ENCODE measurements around the gene PTPRH. TPM values are rescaled to one million over a fixed set of nuclear protein-coding genes. Genes with fewer than 3 reads are reported as not detected.

Gene PTPRH
- total and polyA plus RNA-seq, 2 donors (not counting 1 experiment from before 2014, with no cell fraction given): not detected

DNA sequence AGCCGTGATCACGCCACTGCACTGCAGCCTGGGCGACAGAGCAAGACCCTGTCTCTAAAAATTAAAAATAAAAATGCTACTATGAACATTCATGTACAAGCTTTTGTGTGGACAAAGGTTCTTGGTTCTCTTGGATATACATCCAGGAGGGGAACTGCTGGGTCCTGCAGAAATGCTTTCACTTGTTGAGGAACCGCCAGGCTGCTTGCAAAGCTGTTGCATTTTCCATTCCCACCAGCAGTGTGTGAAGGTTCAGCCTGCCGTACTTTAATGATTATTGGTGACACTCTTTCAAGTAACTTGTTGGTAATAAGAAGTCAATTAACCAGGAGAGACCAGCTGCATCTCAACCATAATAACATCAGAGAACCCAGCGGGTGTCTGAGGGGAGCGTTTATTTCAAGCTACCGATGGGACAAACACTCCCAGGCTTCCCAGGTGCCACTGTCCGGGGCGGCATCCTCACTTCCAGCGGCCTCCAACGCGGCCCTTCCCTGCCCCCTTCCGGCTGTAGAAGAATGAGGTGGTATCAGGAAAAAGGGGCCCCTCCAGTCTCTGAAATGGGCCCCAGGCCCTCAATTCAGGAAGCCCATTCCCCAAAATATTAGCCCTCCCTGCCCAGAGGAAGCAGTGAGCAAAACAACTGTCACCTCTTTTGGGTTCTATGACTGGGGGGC lies 76.7 kb downstream of the PTPRH start:
- Histone ChIP-seq H3K27me3 (replicated peaks in 1 of 4; ENCODE audit: control extremely low read depth in 1 of 4, control insufficient read depth in 3 of 4, insufficient read depth in 4 of 4, low read length in 3 of 4) (peaks cover 0 to 45% (median 13%) of the 10 kb centered on the region in 4 experiments), H3K9ac (ENCODE audit: low read length) (no peak overlapping the region), H3K27ac (ENCODE audit: low read length in 2 of 2) (no peak overlapping the region), H3K79me2 (ENCODE audit: control insufficient read depth, insufficient read depth, low read length) (no peaks in the 10 kb centered on the region), H3K4me1 (ENCODE audit: control insufficient read depth in 2 of 2, insufficient read depth in 2 of 2, low read length in 2 of 2) (peaks cover 0 to 4% of the 10 kb centered on the region in 2 donors), H4K20me1 (ENCODE audit: control insufficient read depth, insufficient read depth, low read length, poor library complexity, severe bottlenecking) (no peaks in the 10 kb centered on the region), H3K4me3 (ENCODE audit: control extremely low read depth in 1 of 5, extremely low read depth in 1 of 5, insufficient read depth in 1 of 5, low read depth in 2 of 5, low read length in 4 of 5) (no peak overlapping the region), H2AFZ (ENCODE audit: insufficient read depth, low read depth, low read length, poor library complexity, severe bottlenecking) (no peak overlapping the region), H3K4me2 (replicated peaks; ENCODE audit: low read depth, low read length, poor library complexity, severe bottlenecking) (no peak overlapping the region), H3K36me3 (replicated peaks in 1 of 2; ENCODE audit: control extremely low read depth in 1 of 2, control insufficient read depth in 1 of 2, extremely low read depth in 1 of 2, insufficient read depth in 2 of 2, low read length in 1 of 2) (no peaks in the 10 kb centered on the region), H3K9me3 (ENCODE audit: control extremely low read depth in 1 of 3, control insufficient read depth in 2 of 3, insufficient read depth in 1 of 3, low read length in 2 of 3) (no peaks in the 10 kb centered on the region)
- ATAC-seq (ENCODE audit: low read depth): no peak
- TF ChIP-seq, protein P1, sequence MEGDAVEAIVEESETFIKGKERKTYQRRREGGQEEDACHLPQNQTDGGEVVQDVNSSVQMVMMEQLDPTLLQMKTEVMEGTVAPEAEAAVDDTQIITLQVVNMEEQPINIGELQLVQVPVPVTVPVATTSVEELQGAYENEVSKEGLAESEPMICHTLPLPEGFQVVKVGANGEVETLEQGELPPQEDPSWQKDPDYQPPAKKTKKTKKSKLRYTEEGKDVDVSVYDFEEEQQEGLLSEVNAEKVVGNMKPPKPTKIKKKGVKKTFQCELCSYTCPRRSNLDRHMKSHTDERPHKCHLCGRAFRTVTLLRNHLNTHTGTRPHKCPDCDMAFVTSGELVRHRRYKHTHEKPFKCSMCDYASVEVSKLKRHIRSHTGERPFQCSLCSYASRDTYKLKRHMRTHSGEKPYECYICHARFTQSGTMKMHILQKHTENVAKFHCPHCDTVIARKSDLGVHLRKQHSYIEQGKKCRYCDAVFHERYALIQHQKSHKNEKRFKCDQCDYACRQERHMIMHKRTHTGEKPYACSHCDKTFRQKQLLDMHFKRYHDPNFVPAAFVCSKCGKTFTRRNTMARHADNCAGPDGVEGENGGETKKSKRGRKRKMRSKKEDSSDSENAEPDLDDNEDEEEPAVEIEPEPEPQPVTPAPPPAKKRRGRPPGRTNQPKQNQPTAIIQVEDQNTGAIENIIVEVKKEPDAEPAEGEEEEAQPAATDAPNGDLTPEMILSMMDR (IDR thresholded peaks at IDR 0.05): no peak
- no peak for TF ChIP-seq EZH2 (IDR thresholded peaks at IDR 0.05; ENCODE audit: borderline replicate concordance, insufficient read depth, low read depth, low read length, poor library complexity, severe bottlenecking)
- intact Hi-C loops (cut with micrococcal nuclease): no loop called here
- H3K27ac Mint-ChIP-seq: no peak overlapping the region
- DNase-seq: no peak
- peaks cover 35% of the 10 kb centered on the region for H3K27me3 Mint-ChIP-seq
- peaks cover 6% of the 10 kb centered on the region for H3K4me1 Mint-ChIP-seq
- ChIA-PET CTCF (interaction anchor here (1.8 kb wide), 1 partner anchor 8 kb away, joined by 8 read pairs; no protein-coding TSS in a partner anchor), POLR2A (interaction anchor here (0.6 kb wide), 1 partner anchor 1038 kb away, joined by 5 read pairs; no protein-coding TSS in a partner anchor)
- WGBS (ENCODE audit: insufficient coverage): 27% methylated on average over 5 of the region's 14 CpGs
- H3K4me3 Mint-ChIP-seq: no peak overlapping the region
- no peaks in the 10 kb centered on the region for H3K9me3 Mint-ChIP-seq (ENCODE audit: insufficient read depth)

GRCh38 chr19:55131421-55131820 lies 77.9 kb downstream of the PTPRH start:
- POLR2A ChIA-PET: interaction anchor here (0.7 kb wide), 1 partner anchor 247 kb away, joined by 6 read pairs; no protein-coding TSS in a partner anchor
- H3K9me3 ChIP-seq (ENCODE audit: control extremely low read depth in 1 of 3, control insufficient read depth in 2 of 3, insufficient read depth in 1 of 3, low read length in 2 of 3): no peaks in the 10 kb centered on the region
- H2AFZ ChIP-seq (ENCODE audit: insufficient read depth, low read depth, low read length, poor library complexity, severe bottlenecking): no peak overlapping the region
- 91% methylated on average over 12 of the region's 16 CpGs for WGBS (ENCODE audit: insufficient coverage)
- H4K20me1 ChIP-seq (ENCODE audit: control insufficient read depth, insufficient read depth, low read length, poor library complexity, severe bottlenecking): no peaks in the 10 kb centered on the region
- peaks cover 46% of the 10 kb centered on the region for H3K27me3 Mint-ChIP-seq
- no peak for TF ChIP-seq EZH2 (IDR thresholded peaks at IDR 0.05; ENCODE audit: borderline replicate concordance, insufficient read depth, low read depth, low read length, poor library complexity, severe bottlenecking)
- TF ChIP-seq, protein P1 (IDR thresholded peaks at IDR 0.05): no peak
- no peaks in the 10 kb centered on the region for H3K36me3 ChIP-seq (replicated peaks in 1 of 2; ENCODE audit: control extremely low read depth in 1 of 2, control insufficient read depth in 1 of 2, extremely low read depth in 1 of 2, insufficient read depth in 2 of 2, low read length in 1 of 2)
- intact Hi-C loops (cut with micrococcal nuclease): no loop called here
- H3K4me1 Mint-ChIP-seq: peaks cover 6% of the 10 kb centered on the region
- no peaks in the 10 kb centered on the region for H3K79me2 ChIP-seq (ENCODE audit: control insufficient read depth, insufficient read depth, low read length)
- no peak overlapping the region for H3K27ac Mint-ChIP-seq
- no peak overlapping the region for H3K9ac ChIP-seq (ENCODE audit: low read length)
- DNase-seq (no peak), ATAC-seq (ENCODE audit: low read depth) (no peak)
- no peak overlapping the region for H3K4me3 ChIP-seq (ENCODE audit: control extremely low read depth in 1 of 5, extremely low read depth in 1 of 5, insufficient read depth in 1 of 5, low read depth in 2 of 5, low read length in 4 of 5)
- H3K27ac ChIP-seq (ENCODE audit: low read length in 2 of 2): no peak overlapping the region
- CTCF ChIA-PET: interaction anchor here (1.4 kb wide), 1 partner anchor 10 kb away, joined by 3 read pairs; no protein-coding TSS in a partner anchor
- H3K9me3 Mint-ChIP-seq (ENCODE audit: insufficient read depth): no peaks in the 10 kb centered on the region
- H3K4me1 ChIP-seq (ENCODE audit: control insufficient read depth in 2 of 2, insufficient read depth in 2 of 2, low read length in 2 of 2): peaks cover 0 to 4% of the 10 kb centered on the region in 2 donors
- no peak overlapping the region for H3K4me2 ChIP-seq (replicated peaks; ENCODE audit: low read depth, low read length, poor library complexity, severe bottlenecking)
- H3K27me3 ChIP-seq (replicated peaks in 1 of 4; ENCODE audit: control extremely low read depth in 1 of 4, control insufficient read depth in 3 of 4, insufficient read depth in 4 of 4, low read length in 3 of 4): peaks cover 0 to 35% (median 13%) of the 10 kb centered on the region in 4 experiments
- H3K4me3 Mint-ChIP-seq: no peak overlapping the region

All from B cell (primary cell).